SK-N-SH (cell line): ENCODE measurements around the gene CELF4. TPM values are rescaled to one million over a fixed set of nuclear protein-coding genes. Genes with fewer than 3 reads are reported as not detected.

Experiments
- CTCF ChIA-PET: fragments of 300-600, 350-600 bp; formaldehyde crosslinking; extraction: SDS; loops from one replicate; lab custom pipeline; 2021; lab: Yijun Ruan, JAX
- POLR2A ChIA-PET: fragments of 350-600 bp; sonication (Branson Sonifier 250); formaldehyde crosslinking; extraction: SDS; loops from one replicate; lab custom pipeline; 2020; ENCODE audit warnings: antibody characterized with exemption, inconsistent platforms; lab: Yijun Ruan, JAX
- DNase-seq: peaks from one replicate; pipeline ENCODE4 v3.0.0; 2012
- H2AFZ ChIP-seq: fragments of 200-600 bp; sonication (generic); 2 replicates; pipeline ENCODE4 v1.8.1; 2016; ENCODE audit warnings: antibody characterized with exemption, mild to moderate bottlenecking, low read depth
- H3F3A ChIP-seq: fragments of 200-600 bp; sonication (generic); replicated peaks from 2 replicates; pipeline ENCODE3; 2016; ENCODE audit warnings: antibody characterized with exemption, mild to moderate bottlenecking; ENCODE audit not compliant: insufficient read depth
- H3K27ac ChIP-seq, 2 experiments: fragments of 200-500 bp in 1 of 2; fragments of 200-600 bp in 1 of 2; sonication (Bioruptor generic) in 1 of 2; sonication (generic), shearing (Covaris generic) in 1 of 2; 2 replicates each; pipeline versions ENCODE4 v1.5.1 to v1.6.1; 2014 to 2016; ENCODE audit warnings: low read depth in 2 of 2, inconsistent platforms in 1 of 2, low read length in 1 of 2, mild to moderate bottlenecking in 1 of 2, mixed read lengths in 1 of 2
- H3K27me3 ChIP-seq: fragments of 200-600 bp; sonication (generic), shearing (Covaris generic); 2 replicates; pipeline ENCODE4 v1.6.1; 2016; ENCODE audit warnings: mixed run types; ENCODE audit not compliant: insufficient read depth
- H3K36me3 ChIP-seq, 2 experiments: fragments of 200-500 bp in 1 of 2; fragments of 200-600 bp in 1 of 2; sonication (Bioruptor generic) in 1 of 2; sonication (generic) in 1 of 2; replicated peaks in 1 of 2; 2 replicates each; pipeline versions ENCODE3 to v1.5.1; 2014 to 2016; ENCODE audit warnings: low read length in 1 of 2, mild to moderate bottlenecking in 1 of 2; ENCODE audit not compliant: insufficient read depth in 2 of 2, control insufficient read depth in 1 of 2
- H3K4me1 ChIP-seq, 2 experiments: fragments of 200-500 bp in 1 of 2; fragments of 200-600 bp in 1 of 2; sonication (Bioruptor generic) in 1 of 2; sonication (generic), shearing (Covaris generic) in 1 of 2; 2 replicates each; pipeline versions ENCODE4 v1.5.1 to v1.6.1; 2014 to 2016; ENCODE audit warnings: low read depth in 1 of 2, low read length in 1 of 2, mixed run types in 1 of 2; ENCODE audit not compliant: insufficient read depth in 2 of 2, control insufficient read depth in 1 of 2
- H3K4me2 ChIP-seq: fragments of 200-600 bp; sonication (generic), shearing (Covaris generic); 2 replicates; pipeline ENCODE4 v1.6.1; 2017; ENCODE audit warnings: mixed run types
- H3K4me3 ChIP-seq, 2 experiments: fragments of 200-500 bp in 1 of 2; fragments of 200-600 bp in 1 of 2; sonication (Bioruptor generic) in 1 of 2; sonication (generic), shearing (Covaris generic) in 1 of 2; 2 replicates each; pipeline versions ENCODE4 v1.5.1 to v1.8.1; 2014 to 2016; ENCODE audit warnings: low read depth in 2 of 2, inconsistent platforms in 1 of 2, low read length in 1 of 2, mild to moderate bottlenecking in 1 of 2, mixed read lengths in 1 of 2, moderate library complexity in 1 of 2
- H3K79me2 ChIP-seq: fragments of 200-600 bp; sonication (generic); 2 replicates; pipeline ENCODE4 v1.8.1; 2017; ENCODE audit warnings: mild to moderate bottlenecking; ENCODE audit not compliant: insufficient read depth
- H3K9ac ChIP-seq: fragments of 200-600 bp; sonication (generic); 2 replicates; pipeline ENCODE4 v1.6.1; 2017; ENCODE audit warnings: mixed run types
- H3K9me2 ChIP-seq: fragments of 200-600 bp; sonication (generic); 2 replicates; pipeline ENCODE4 v1.6.1; 2017; ENCODE audit warnings: mixed run types
- H3K9me3 ChIP-seq: fragments of 200-600 bp; sonication (generic); 2 replicates; pipeline ENCODE4 v1.6.1; 2017; ENCODE audit warnings: mixed run types, mild to moderate bottlenecking, moderate library complexity
- H4K20me1 ChIP-seq: fragments of 200-600 bp; sonication (generic); 2 replicates; pipeline ENCODE4 v1.6.1; 2017; ENCODE audit warnings: mild to moderate bottlenecking, mixed run types; ENCODE audit not compliant: insufficient read depth
- EZH2phosphoT487 ChIP-seq: fragments of 200-600 bp; sonication (generic); IDR thresholded peaks from 2 replicates; pipeline ENCODE4 v1.6.1; 2017; ENCODE audit warnings: low read depth, mixed run types, mild to moderate bottlenecking, antibody characterized with exemption, moderate library complexity, borderline replicate concordance
- FOSL2 ChIP-seq: IDR thresholded peaks from 2 replicates; pipeline ENCODE4 v1.4.0; 2012; ENCODE audit warnings: low read depth, mild to moderate bottlenecking, moderate library complexity, borderline replicate concordance
- FOXJ3 ChIP-seq: sonication (generic); formaldehyde crosslinking; IDR thresholded peaks from 2 replicates; pipeline ENCODE4 v1.5.1; 2020; ENCODE audit warnings: mild to moderate bottlenecking, missing genetic modification reagents
- GABPA ChIP-seq: IDR thresholded peaks from 2 replicates; pipeline ENCODE4 v1.4.0; 2012; ENCODE audit warnings: low read depth, mild to moderate bottlenecking
- GATA2 ChIP-seq: sonication (generic); formaldehyde crosslinking; IDR thresholded peaks from 2 replicates; pipeline ENCODE4 v1.5.0; 2020; ENCODE audit warnings: mild to moderate bottlenecking, missing genetic modification reagents
- MAX ChIP-seq: IDR thresholded peaks from 2 replicates; pipeline ENCODE4 v1.4.0; 2012; ENCODE audit warnings: low read depth
- MXI1 ChIP-seq: IDR thresholded peaks from 2 replicates; pipeline ENCODE4 v1.6.1; 2012; ENCODE audit warnings: mild to moderate bottlenecking, low read depth, low read length, improper control_type of control experiment
- NFIC ChIP-seq: IDR thresholded peaks from 2 replicates; pipeline ENCODE4 v1.4.0; 2012; ENCODE audit warnings: borderline replicate concordance
- PBX3 ChIP-seq: IDR thresholded peaks from 2 replicates; pipeline ENCODE4; 2012
- POLR2AphosphoS5 ChIP-seq: IDR thresholded peaks from 2 replicates; pipeline ENCODE4 v1.6.1; 2012; ENCODE audit warnings: low read depth, low read length
- RAD21 ChIP-seq: IDR thresholded peaks from 2 replicates; pipeline ENCODE4 v1.6.1; 2012; ENCODE audit warnings: mild to moderate bottlenecking, low read length
- RFX5 ChIP-seq: IDR thresholded peaks from 2 replicates; pipeline ENCODE4 v1.6.1; 2012; ENCODE audit warnings: mild to moderate bottlenecking, improper control_type of control experiment, low read length
- RXRA ChIP-seq: IDR thresholded peaks from 2 replicates; pipeline ENCODE4 v1.4.0; 2012; ENCODE audit warnings: low read depth, mild to moderate bottlenecking, borderline replicate concordance
- SIN3A ChIP-seq: IDR thresholded peaks from 2 replicates; pipeline ENCODE4 v1.6.1; 2012; ENCODE audit warnings: low read depth, mild to moderate bottlenecking, low read length, moderate library complexity, borderline replicate concordance
- SMC3 ChIP-seq: IDR thresholded peaks from 2 replicates; pipeline ENCODE4 v1.6.1; 2012; ENCODE audit warnings: low read depth, low read length, improper control_type of control experiment
- YY1 ChIP-seq: IDR thresholded peaks from 2 replicates; pipeline ENCODE4 v1.4.0; 2012; ENCODE audit warnings: low read depth, mild to moderate bottlenecking
- ZBTB33 ChIP-seq: IDR thresholded peaks from 2 replicates; pipeline ENCODE4 v1.4.0; 2012; ENCODE audit warnings: low read depth, borderline replicate concordance
- WGBS: methylation state at CpG from one replicate; pipeline ENCODE4 v1.1.6; 2017; ENCODE audit warnings: low lambda C conversion rate; 5-methylcytosine and 5-hydroxymethylcytosine counted together
- polyA plus RNA-seq, 3 experiments: library from polyadenylated mRNA; depleted of rRNA; stranded (reverse); fragments of >200 nt; gene quantifications; 2 replicates each; pipeline ENCODE4 v1.2.3, GENCODE V29; 2012
- TF ChIP-seq, protein P1 (sequence below): fragments of 200-600 bp; sonication (generic); IDR thresholded peaks from 2 replicates; pipeline ENCODE4 v1.6.1; 2017; ENCODE audit warnings: antibody characterized with exemption, mild to moderate bottlenecking, moderate library complexity
- TF ChIP-seq, protein P2 (sequence below): fragments of 150-350 bp; IDR thresholded peaks from 2 replicates; pipeline ENCODE4 v1.6.1; 2016; ENCODE audit warnings: mild to moderate bottlenecking, low read depth, low read length
- TF ChIP-seq, protein P3 (sequence below): fragments of 150-350 bp; IDR thresholded peaks from 2 replicates; pipeline ENCODE4 v1.6.1; 2017; ENCODE audit warnings: antibody characterized with exemption, low read length, low read depth, borderline replicate concordance

The CELF4 gene
- polyA plus RNA-seq, 1 of the 3 experiments (the other 2 are of a cell fraction) = 0.26 TPM

DNA sequence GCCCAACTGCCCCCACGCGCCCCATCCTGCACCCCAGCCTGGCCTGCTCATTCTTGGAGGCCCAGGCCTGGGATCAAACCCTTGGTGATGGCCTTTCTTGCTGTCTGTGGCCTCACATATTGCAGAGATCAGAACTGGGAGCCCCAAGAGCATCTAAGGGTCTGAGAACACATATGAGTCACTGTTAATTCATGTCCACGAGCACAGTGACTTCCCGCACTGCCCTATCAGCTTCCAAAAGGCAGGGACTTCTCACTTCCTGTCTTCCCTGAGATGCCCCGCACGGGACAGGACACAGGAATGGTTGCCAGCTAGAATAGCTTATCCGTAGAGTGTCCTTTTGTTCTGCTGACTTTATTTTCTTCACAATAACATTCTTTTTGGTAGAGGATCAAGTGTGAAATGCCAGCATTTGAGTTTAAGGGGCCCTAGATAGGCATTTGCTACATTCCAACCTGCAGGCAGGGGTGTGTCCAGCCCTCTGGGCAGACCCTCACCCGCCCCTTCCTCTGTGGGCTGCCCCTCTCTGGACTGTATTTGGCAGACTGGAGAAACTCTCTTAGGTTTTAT lies 21.1 kb upstream of the CELF4 start:
- Histone ChIP-seq H3K4me3 (no peak overlapping the region), H3K27ac (no peak overlapping the region)

More for the DNA sequence above, 21.1 kb upstream of the CELF4 start:
- Histone ChIP-seq H3K9ac (no peak overlapping the region), H2AFZ (no peak overlapping the region), H3K9me2 (no peaks in the 10 kb centered on the region), H3K27me3 (no peaks in the 10 kb centered on the region), H3K79me2 (no peaks in the 10 kb centered on the region), H4K20me1 (no peaks in the 10 kb centered on the region), H3K9me3 (no peaks in the 10 kb centered on the region), H3K36me3 (no peaks in the 10 kb centered on the region), H3K4me2 (no peak overlapping the region), H3K4me1 (no peaks in the 10 kb centered on the region), H3F3A (no peaks in the 10 kb centered on the region)
- POLR2A ChIA-PET = no interaction called here
- CTCF ChIA-PET = interaction anchor here (1.6 kb wide), 1 partner anchor 16 kb away, joined by 8 read pairs; no protein-coding TSS in a partner anchor
- no peak for TF ChIP-seq NFIC
- no peak for TF ChIP-seq RXRA
- no peak for TF ChIP-seq MXI1
- no peak for TF ChIP-seq RFX5
- TF ChIP-seq YY1 = no peak
- no peak for TF ChIP-seq RAD21
- no peak for TF ChIP-seq EZH2phosphoT487
- TF ChIP-seq, protein P1, sequence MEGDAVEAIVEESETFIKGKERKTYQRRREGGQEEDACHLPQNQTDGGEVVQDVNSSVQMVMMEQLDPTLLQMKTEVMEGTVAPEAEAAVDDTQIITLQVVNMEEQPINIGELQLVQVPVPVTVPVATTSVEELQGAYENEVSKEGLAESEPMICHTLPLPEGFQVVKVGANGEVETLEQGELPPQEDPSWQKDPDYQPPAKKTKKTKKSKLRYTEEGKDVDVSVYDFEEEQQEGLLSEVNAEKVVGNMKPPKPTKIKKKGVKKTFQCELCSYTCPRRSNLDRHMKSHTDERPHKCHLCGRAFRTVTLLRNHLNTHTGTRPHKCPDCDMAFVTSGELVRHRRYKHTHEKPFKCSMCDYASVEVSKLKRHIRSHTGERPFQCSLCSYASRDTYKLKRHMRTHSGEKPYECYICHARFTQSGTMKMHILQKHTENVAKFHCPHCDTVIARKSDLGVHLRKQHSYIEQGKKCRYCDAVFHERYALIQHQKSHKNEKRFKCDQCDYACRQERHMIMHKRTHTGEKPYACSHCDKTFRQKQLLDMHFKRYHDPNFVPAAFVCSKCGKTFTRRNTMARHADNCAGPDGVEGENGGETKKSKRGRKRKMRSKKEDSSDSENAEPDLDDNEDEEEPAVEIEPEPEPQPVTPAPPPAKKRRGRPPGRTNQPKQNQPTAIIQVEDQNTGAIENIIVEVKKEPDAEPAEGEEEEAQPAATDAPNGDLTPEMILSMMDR = no peak
- TF ChIP-seq, protein P2, sequence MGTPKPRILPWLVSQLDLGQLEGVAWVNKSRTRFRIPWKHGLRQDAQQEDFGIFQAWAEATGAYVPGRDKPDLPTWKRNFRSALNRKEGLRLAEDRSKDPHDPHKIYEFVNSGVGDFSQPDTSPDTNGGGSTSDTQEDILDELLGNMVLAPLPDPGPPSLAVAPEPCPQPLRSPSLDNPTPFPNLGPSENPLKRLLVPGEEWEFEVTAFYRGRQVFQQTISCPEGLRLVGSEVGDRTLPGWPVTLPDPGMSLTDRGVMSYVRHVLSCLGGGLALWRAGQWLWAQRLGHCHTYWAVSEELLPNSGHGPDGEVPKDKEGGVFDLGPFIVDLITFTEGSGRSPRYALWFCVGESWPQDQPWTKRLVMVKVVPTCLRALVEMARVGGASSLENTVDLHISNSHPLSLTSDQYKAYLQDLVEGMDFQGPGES = no peak
- no peak for TF ChIP-seq SMC3
- no peak for TF ChIP-seq GATA2 (CRISPR knock-in tag)
- no peak for TF ChIP-seq MAX
- TF ChIP-seq FOSL2 = no peak
- no peak for TF ChIP-seq PBX3
- no peak for TF ChIP-seq ZBTB33
- TF ChIP-seq SIN3A = no peak
- TF ChIP-seq, protein P3, sequence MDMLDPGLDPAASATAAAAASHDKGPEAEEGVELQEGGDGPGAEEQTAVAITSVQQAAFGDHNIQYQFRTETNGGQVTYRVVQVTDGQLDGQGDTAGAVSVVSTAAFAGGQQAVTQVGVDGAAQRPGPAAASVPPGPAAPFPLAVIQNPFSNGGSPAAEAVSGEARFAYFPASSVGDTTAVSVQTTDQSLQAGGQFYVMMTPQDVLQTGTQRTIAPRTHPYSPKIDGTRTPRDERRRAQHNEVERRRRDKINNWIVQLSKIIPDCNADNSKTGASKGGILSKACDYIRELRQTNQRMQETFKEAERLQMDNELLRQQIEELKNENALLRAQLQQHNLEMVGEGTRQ = no peak
- TF ChIP-seq GABPA = no peak
- TF ChIP-seq FOXJ3 (CRISPR knock-in tag) = no peak
- no peak for TF ChIP-seq POLR2AphosphoS5
- DNase-seq = no peak
- 40% methylated on average over 6 of the region's 8 CpGs for WGBS
